K562 (cell line): ENCODE measurements around the gene ZNF300. TPM values are rescaled to one million over a fixed set of nuclear protein-coding genes. Genes with fewer than 3 reads are reported as not detected.

ENCODE experiments used
- ATAC-seq: fragments of 200-7000 bp; cut with Tn5 transposase; 3 replicates; pipeline ENCODE4 v1.9.1; 2020; ENCODE audit warnings: moderate library complexity
- Bru-seq: library from RNA; stranded (reverse); fragments of 400-500 nt; gene quantifications from one replicate; lab custom pipeline; 2021; lab: Mats Ljungman, UMichigan
- BruChase-seq, 2 experiments: library from RNA; stranded (reverse); fragments of 400-500 nt; gene quantifications; one replicate each; lab custom pipeline; 2021; lab: Mats Ljungman, UMichigan
- BruUV-seq: library from RNA; stranded (reverse); fragments of 400-500 nt; replicated peaks from 2 replicates; lab custom pipeline; 2021; lab: Mats Ljungman, UMichigan
- CTCF ChIA-PET: fragments of 300-600 bp; formaldehyde crosslinking; extraction: SDS; loops from one replicate; lab custom pipeline; 2021; ENCODE audit warnings: low intra/inter-chr PET ratio; lab: Yijun Ruan, JAX
- POLR2A ChIA-PET: fragments of 300-600, 350-650 bp; sonication (Branson Sonifier 250); formaldehyde crosslinking; extraction: SDS; loops from one replicate; lab custom pipeline; 2021; ENCODE audit warnings: antibody characterized with exemption, inconsistent platforms; lab: Yijun Ruan, JAX
- DNase-seq, 4 experiments: peaks; one replicate each; pipeline versions ENCODE4 v3.0.0 to v3.0.0-alpha.2; 2011 to 2018; ENCODE audit warnings: low spot score in 3 of 4, mixed read lengths in 3 of 4; ENCODE audit errors: extremely low read depth in 1 of 4
- FAIRE-seq: peaks from 2 replicates; lab custom pipeline; 2011; peaks lifted over from hg19 to GRCh38; lab: Jason Lieb, UNC
- H2AFZ ChIP-seq: 2 replicates; pipeline ENCODE4 v1.6.0; 2011; ENCODE audit warnings: low read depth, low read length, control low read depth, inconsistent platforms
- H3K27ac ChIP-seq: fragments of 200-600 bp; 3 replicates; pipeline ENCODE4 v1.8.0; 2011; ENCODE audit warnings: low read depth, mild to moderate bottlenecking, control low read depth, inconsistent platforms, low read length, moderate library complexity, mixed read lengths; ENCODE audit errors: extremely low read depth
- H3K27me3 ChIP-seq, 2 experiments: fragments of 300-600 bp in 1 of 2; 2 replicates in 1 of 2; 3 replicates in 1 of 2; pipeline versions ENCODE4 v1.6.0 to v1.8.0; 2011; ENCODE audit warnings: inconsistent platforms in 2 of 2, low read length in 2 of 2, mild to moderate bottlenecking in 1 of 2, mixed read lengths in 1 of 2, moderate library complexity in 1 of 2; ENCODE audit not compliant: control insufficient read depth in 2 of 2, insufficient read depth in 2 of 2
- H3K36me3 ChIP-seq: fragments of 300-600 bp; 3 replicates; pipeline ENCODE4 v1.8.0; 2011; ENCODE audit warnings: mild to moderate bottlenecking, low read length, inconsistent platforms; ENCODE audit not compliant: control insufficient read depth, insufficient read depth
- H3K4me1 ChIP-seq, 2 experiments: fragments of 200-600 bp in 1 of 2; replicated peaks in 1 of 2; 2 replicates in 1 of 2; 3 replicates in 1 of 2; pipeline versions ENCODE4 v1.5.1 to v1.8.0; 2011; ENCODE audit warnings: inconsistent platforms in 2 of 2, low read length in 2 of 2, mild to moderate bottlenecking in 1 of 2, mixed read lengths in 1 of 2, moderate library complexity in 1 of 2; ENCODE audit not compliant: control insufficient read depth in 2 of 2, insufficient read depth in 2 of 2
- H3K4me2 ChIP-seq: 2 replicates; pipeline ENCODE4 v1.6.1; 2011; ENCODE audit warnings: low read length, control low read depth, inconsistent platforms, mixed read lengths; ENCODE audit not compliant: insufficient read depth
- H3K4me3 ChIP-seq: fragments of 200-600 bp; sonication (generic), shearing (Covaris generic); 2 replicates; pipeline ENCODE4 v1.5.1; 2016; ENCODE audit warnings: control low read depth, inconsistent platforms
- H3K79me2 ChIP-seq: fragments of 200-600 bp; 3 replicates; pipeline ENCODE4 v1.8.0; 2011; ENCODE audit warnings: low read length, inconsistent platforms; ENCODE audit not compliant: control insufficient read depth, insufficient read depth
- H3K9ac ChIP-seq, 2 experiments: 2 replicates each; pipeline versions ENCODE4 v1.6.0 to v1.6.1; 2011; ENCODE audit warnings: low read depth in 2 of 2, low read length in 2 of 2, control low read depth in 1 of 2, inconsistent platforms in 1 of 2, mild to moderate bottlenecking in 1 of 2, mixed read lengths in 1 of 2; ENCODE audit not compliant: insufficient read depth in 1 of 2
- H3K9me1 ChIP-seq: one replicate; pipeline ENCODE4 v1.6.0; 2011; ENCODE audit warnings: inconsistent platforms, mild to moderate bottlenecking, low read length, moderate library complexity; ENCODE audit not compliant: control insufficient read depth, insufficient read depth
- H3K9me3 ChIP-seq: replicated peaks from 2 replicates; pipeline ENCODE4 v1.5.1; 2011; ENCODE audit warnings: low read depth, low read length, inconsistent platforms; ENCODE audit not compliant: control insufficient read depth, insufficient read depth
- H4K20me1 ChIP-seq: replicated peaks from 2 replicates; pipeline ENCODE4 v1.6.1; 2011; ENCODE audit warnings: low read length, inconsistent platforms, mixed read lengths; ENCODE audit not compliant: control insufficient read depth, insufficient read depth
- ATF7 ChIP-seq: fragments of 450-650 bp; IDR thresholded peaks from 2 replicates; pipeline ENCODE4 v1.7.1; 2014; ENCODE audit warnings: mild to moderate bottlenecking, moderate library complexity
- CBX2 ChIP-seq: fragments of 200-600 bp; sonication (generic); IDR thresholded peaks from one replicate; pipeline ENCODE4 v1.6.1; 2012; ENCODE audit warnings: mild to moderate bottlenecking, low read length, inconsistent platforms; ENCODE audit not compliant: insufficient read depth, poor library complexity, severe bottlenecking
- CSDE1 ChIP-seq, 2 experiments: fragments of 450-650 bp; IDR thresholded peaks; 2 replicates each; pipeline ENCODE4 v1.6.1; 2016; ENCODE audit warnings: mild to moderate bottlenecking in 1 of 2
- ERF ChIP-seq: fragments of 450-650 bp; formaldehyde crosslinking; IDR thresholded peaks from 2 replicates; pipeline ENCODE4 v1.4.0; 2020; ENCODE audit warnings: mild to moderate bottlenecking, mixed read lengths
- FOXM1 ChIP-seq, 2 experiments: fragments of 450-650 bp in 1 of 2; sonication (generic) in 1 of 2; formaldehyde crosslinking in 1 of 2; IDR thresholded peaks; 2 replicates each; pipeline versions ENCODE4 v1.6.1 to v1.9.0; 2017 to 2022; ENCODE audit warnings: low read depth in 2 of 2, mild to moderate bottlenecking in 2 of 2, missing genetic modification reagents in 1 of 2, moderate library complexity in 1 of 2
- KDM4B ChIP-seq, 2 experiments: fragments of 450-650 bp in 1 of 2; sonication (generic) in 1 of 2; IDR thresholded peaks; 2 replicates each; pipeline ENCODE4 v1.6.1; 2016 to 2017; ENCODE audit warnings: borderline replicate concordance in 2 of 2, antibody characterized with exemption in 1 of 2, low read depth in 1 of 2, mild to moderate bottlenecking in 1 of 2
- LCOR ChIP-seq: sonication (generic); formaldehyde crosslinking; IDR thresholded peaks from 2 replicates; pipeline ENCODE4 v1.8.0; 2022; ENCODE audit warnings: mild to moderate bottlenecking, missing genetic modification reagents
- MAFF ChIP-seq: IDR thresholded peaks from 2 replicates; pipeline ENCODE4 v1.6.1; 2012; ENCODE audit warnings: low read length, improper control_type of control experiment
- POLR2B ChIP-seq: fragments of 450-650 bp; IDR thresholded peaks from 2 replicates; pipeline ENCODE4 v1.6.1; 2018; ENCODE audit warnings: low read depth; ENCODE audit not compliant: partially characterized antibody
- PYGO2 ChIP-seq: fragments of 450-650 bp; IDR thresholded peaks from 2 replicates; pipeline ENCODE4 v1.6.1; 2016; ENCODE audit warnings: mild to moderate bottlenecking, missing genetic modification characterization, moderate library complexity, missing compliant biosample characterization
- TBL1XR1 ChIP-seq, 2 experiments: IDR thresholded peaks; 2 replicates each; pipeline ENCODE4 v1.6.1; 2012; ENCODE audit warnings: improper control_type of control experiment in 2 of 2, low read length in 2 of 2, mild to moderate bottlenecking in 1 of 2
- TOE1 ChIP-seq, 2 experiments: fragments of 450-650 bp in 1 of 2; sonication (generic) in 1 of 2; formaldehyde crosslinking in 1 of 2; IDR thresholded peaks; 2 replicates each; pipeline versions ENCODE4 v1.7.1 to v1.8.0; 2016 to 2022; ENCODE audit warnings: borderline replicate concordance in 2 of 2, mild to moderate bottlenecking in 2 of 2, antibody characterized with exemption in 1 of 2, inconsistent platforms in 1 of 2, low read depth in 1 of 2, missing genetic modification reagents in 1 of 2, moderate library complexity in 1 of 2
- YY1 ChIP-seq, 3 experiments: IDR thresholded peaks; 2 replicates each; pipeline ENCODE4 v1.6.1; 2011; ENCODE audit warnings: low read length in 2 of 3, mild to moderate bottlenecking in 2 of 3, moderate library complexity in 2 of 3, borderline replicate concordance in 1 of 3, control low read depth in 1 of 3, low read depth in 1 of 3; ENCODE audit not compliant: insufficient read depth in 3 of 3, insufficient replicate concordance in 2 of 3, control insufficient read depth in 1 of 3, insufficient read length in 1 of 3; ENCODE audit errors: extremely low read depth in 1 of 3
- WGBS: fragments of 100-300 bp; shearing (Covaris generic); methylation state at CpG from one replicate; pipeline ENCODE4 v1.1.6; 2016; ENCODE audit warnings: low coverage, mixed read lengths; ENCODE audit not compliant: insufficient coverage; ENCODE audit errors: missing lambda C conversion rate; 5-methylcytosine and 5-hydroxymethylcytosine counted together
- in situ Hi-C: fragments of 300-500 bp; cut with MboI; formaldehyde crosslinking; loops from 4 replicates; pipeline ENCODE4 v1.15.0; 2018; ENCODE audit warnings: inconsistent platforms, mixed read lengths
- intact Hi-C: fragments of 100-400 bp; cut with micrococcal nuclease; formaldehyde crosslinking; loops from 2 replicates; pipeline ENCODE4 v1.14.2; 2022
- long read RNA-seq, 3 experiments: library from polyadenylated mRNA in 2 of 3; library from RNA in 1 of 3; unstranded in 2 of 3; stranded (forward) in 1 of 3; transcript quantifications; one replicate each; pipeline ENCODE4 v2.0.0, GENCODE V29; 2019 to 2022
- polyA minus RNA-seq, 3 experiments: library from RNA; depleted of rRNA, polyadenylated mRNA; stranded (reverse); fragments of >200 nt; gene quantifications; 2 replicates each; pipeline ENCODE4 v1.2.3, GENCODE V29; 2011
- polyA plus RNA-seq, 8 experiments: library from polyadenylated mRNA; depleted of rRNA in 4 of 8; stranded (reverse) in 5 of 8; unstranded in 3 of 8; fragments of >200 nt; fragmentation: Nextera tagmentation in 2 of 8; fragmentation: Illumina TruSeq in 1 of 8; extraction: Ambion mirVana in 2 of 8; extraction: Trizol in 1 of 8; gene quantifications; 2 replicates each; pipeline versions ENCODE4 v1.2.1 to v1.2.3, GENCODE V29; 2011 to 2014; ENCODE audit warnings: inconsistent platforms in 1 of 8, missing spikeins in 1 of 8
- total RNA-seq, 7 experiments: library from RNA; depleted of rRNA in 6 of 7; stranded (reverse); fragments of >200 nt in 6 of 7; fragmentation: Illumina TruSeq in 2 of 7; extraction: Trizol in 2 of 7; gene quantifications; 2 replicates each; pipeline versions ENCODE4 v1.2.1 to v1.2.3, GENCODE V29; 2011 to 2021; ENCODE audit warnings: low replicate concordance in 1 of 7

Gene ZNF300
- 5.0 and 19.4 TPM in 2 replicates for total RNA-seq (2011; cell fraction: chromatin; rRNA removed; ENCODE audit: low replicate concordance)
- total RNA-seq (2011; cell fraction: nucleolus; rRNA removed): 2.3 and 5.0 TPM in 2 replicates
- total RNA-seq (2011; cell fraction: nucleoplasm; rRNA removed): 6.9 and 7.0 TPM in 2 replicates
- total RNA-seq (2014; rRNA removed) (7.7 and 8.2 TPM in 2 replicates), total RNA-seq (2014; rRNA removed; fragmentation: Illumina TruSeq; extraction: Trizol) (11.1 and 12.5 TPM in 2 replicates), total RNA-seq (2015; rRNA removed; fragmentation: Illumina TruSeq; extraction: Trizol) (11.2 and 11.9 TPM in 2 replicates), total RNA-seq (2021) (7.6 and 8.1 TPM in 2 replicates), polyA plus RNA-seq (2011; rRNA removed) (1.6 and 8.8 TPM in 2 replicates), polyA plus RNA-seq (2014; fragmentation: Illumina TruSeq; extraction: Trizol) (9.8 and 11.7 TPM in 2 replicates), polyA plus RNA-seq (2014; fragmentation: Nextera tagmentation; extraction: Ambion mirVana) (10 to 100 TPM in 1 of 2 experiments, 1 to 10 TPM in 1; 4.4 to 11.9 TPM), polyA plus RNA-seq (2014; rRNA removed) (13.2 and 14.2 TPM in 2 replicates), polyA minus RNA-seq (2011; rRNA and poly(A)+ RNA removed) (2.0 and 4.9 TPM in 2 replicates), Bru-seq, nascent RNA (percentile 81 among the genes with signal in this experiment), BruChase-seq, experiment 1, labeled RNA remaining after a 2-hour chase (percentile 71 among the genes with signal in this experiment), BruChase-seq, experiment 2, labeled RNA remaining after a 6-hour chase (percentile 72 among the genes with signal in this experiment)
- polyA plus RNA-seq (2011; cell fraction: cytosol; rRNA removed): 0.71 and 1.1 TPM in 2 replicates
- polyA plus RNA-seq (2011; cell fraction: nucleus; rRNA removed): 5.1 and 17.1 TPM in 2 replicates
- 5.6 and 11.5 TPM in 2 replicates for polyA plus RNA-seq (2012)
- 1.3 TPM in 1 of 2 replicates, not detected in the other for polyA minus RNA-seq (2011; cell fraction: cytosol; rRNA and poly(A)+ RNA removed)
- polyA minus RNA-seq (2011; cell fraction: nucleus; rRNA and poly(A)+ RNA removed): 4.4 and 8.5 TPM in 2 replicates
- long read RNA-seq, experiment 1, full-length matches to known transcripts: 5 of 11 reads
- long read RNA-seq, experiment 1, partial matches to known transcripts: 3 of 11 reads
- long read RNA-seq, experiment 1, other reads (novel, unspliced or antisense): 3 of 11 reads
- long read RNA-seq, experiment 2, partial matches to known transcripts: 0 of 4 reads
- long read RNA-seq, experiment 2, other reads (novel, unspliced or antisense): 4 of 4 reads
- long read RNA-seq, experiment 3, partial matches to known transcripts: 1 of 1 reads
- long read RNA-seq, experiment 3, other reads (novel, unspliced or antisense): 0 of 1 reads

DNA sequence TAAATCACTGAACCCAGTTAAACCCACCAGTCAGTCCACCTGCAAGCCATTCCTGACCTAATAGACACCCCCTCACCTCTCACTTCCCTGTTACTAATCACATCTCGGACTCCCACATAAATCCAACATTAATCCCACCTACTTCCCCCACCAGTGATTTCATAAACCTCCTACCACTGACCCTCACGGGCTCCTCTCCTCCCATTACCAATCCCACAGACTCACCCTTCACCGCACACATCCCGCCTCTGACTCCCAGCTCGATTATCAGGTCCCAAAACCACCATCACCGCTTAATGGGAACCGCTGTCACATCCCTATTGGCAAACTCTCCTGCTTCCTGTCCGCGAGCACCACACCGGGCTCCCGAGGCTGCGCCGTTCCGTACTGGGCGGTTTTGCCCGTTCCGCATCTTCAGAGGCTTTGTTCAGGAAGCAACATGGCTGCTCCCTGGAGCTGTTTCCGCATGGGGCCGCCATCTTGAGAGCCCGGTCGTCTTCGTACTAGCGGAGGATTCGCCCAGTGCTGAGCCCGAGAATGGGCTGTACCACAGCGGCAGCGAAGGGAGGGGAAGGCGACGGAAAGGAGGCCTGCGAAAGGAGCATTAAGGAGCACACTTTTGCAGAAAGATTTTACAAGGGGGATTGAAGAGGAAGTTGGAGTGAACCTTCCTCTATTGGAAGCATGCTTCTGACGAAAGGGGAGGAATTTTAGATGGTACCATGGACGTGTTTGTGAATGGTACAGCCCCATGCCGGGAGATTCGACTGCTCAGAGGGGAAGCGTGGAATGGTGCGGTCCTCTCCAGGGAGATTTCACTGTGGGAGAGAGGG is at the start of gene ZNF300:
Gene ZNF300 (minus strand): TSS at position 502 of the 833 bp plus-strand sequence. CDS start 1,825 bp downstream, outside the sequence.
- POLR2A ChIA-PET: interaction anchor here (0.7 to 1.6 kb wide), 5 partner anchors 8 to 170 kb away, joined by 3 to 5 read pairs (median 3); no protein-coding TSS in a partner anchor
- peak within 1 kb of the TSS; percentile 58 for H3K4me3 ChIP-seq
- no peaks in the 10 kb centered on the region for H3K4me1 ChIP-seq
- H3K9me1 ChIP-seq: no peaks in the 10 kb centered on the region
- peaks cover 4% of the 10 kb centered on the region; the same call in 1 of the 3 replicates for H3K79me2 ChIP-seq
- no peaks in the 10 kb centered on the region for H4K20me1 ChIP-seq
- CTCF ChIA-PET: interaction anchor here (0.6 to 0.7 kb wide), 2 partner anchors 55 to 357 kb away, joined by 3 read pairs; no protein-coding TSS in a partner anchor
- H3K9me3 ChIP-seq: peaks cover 23% of the 10 kb centered on the region
- peaks cover 13% of the 10 kb centered on the region for H3K36me3 ChIP-seq
- H3K9ac ChIP-seq: peak within 1 kb of the TSS; percentile 75 to 89
- 3% methylated on average over 33 of the region's 36 CpGs for WGBS
- DNase-seq: peak; percentile 82 to 95 (median 88)
- H3K27me3 ChIP-seq: no peaks in the 10 kb centered on the region
- no TSS peak for BruUV-seq
- intact Hi-C loops: no loop called here
- H2AFZ ChIP-seq: peak within 1 kb of the TSS; percentile 99
- H3K27ac ChIP-seq: peak within 1 kb of the TSS; percentile 95
- H3K4me2 ChIP-seq: peak within 1 kb of the TSS; percentile 97
- FAIRE-seq: peak; percentile 87
- in situ Hi-C loops: no loop called here
- peak; percentile 100 for ATAC-seq
- TF ChIP-seq KDM4B (IDR thresholded peaks at IDR 0.05; ENCODE audit: borderline replicate concordance in 2 of 2, low read depth in 1 of 2) (peak in 1 of 2 experiments; percentile 77; a peak in 1 of 4 replicates), LCOR (CRISPR knock-in tag) (peak; percentile 73), ATF7 (peak; percentile 100), PYGO2 (tag) (no peak), TBL1XR1 (IDR thresholded peaks at IDR 0.05; ENCODE audit: low read length in 2 of 2) (peak in 1 of 2 experiments; percentile 56; a peak in 1 of 4 replicates), FOXM1 (IDR thresholded peaks at IDR 0.05; ENCODE audit: low read depth) (peak; percentile 89), FOXM1 (CRISPR knock-in tag; IDR thresholded peaks at IDR 0.05; ENCODE audit: low read depth) (no peak), MAFF (peak; percentile 85), TOE1 (IDR thresholded peaks at IDR 0.05; ENCODE audit: borderline replicate concordance) (peak; percentile 96), TOE1 (CRISPR knock-in tag; IDR thresholded peaks at IDR 0.05; ENCODE audit: borderline replicate concordance, low read depth) (no peak), CBX2 (no peak), YY1 (IDR thresholded peaks at IDR 0.05; ENCODE audit: borderline replicate concordance in 1 of 3, control insufficient read depth in 1 of 3, extremely low read depth in 1 of 3, insufficient read depth in 3 of 3, insufficient read length in 1 of 3, insufficient replicate concordance in 2 of 3, low read depth in 1 of 3, low read length in 2 of 3) (peak; percentile 96 to 99 (median 97)), ERF (CRISPR knock-in tag) (0 out of 2 replicates have a peak, but pooled peaks have one; percentile 15), CSDE1 (IDR thresholded peaks at IDR 0.05) (peak in 1 of 2 experiments; percentile 93; a peak in 2 of 4 replicates), POLR2B (peak; percentile 61)
